Cardiac fibroblast (primary cell): ENCODE data around the gene CD37.

Experiments used
- DNase-seq, 2 donors: peaks; one replicate each; pipeline versions ENCODE4 v3.0.0 to v3.0.0-alpha.2; 2010; ENCODE audit warnings: low read depth in 2 of 2
- H3K4me3 ChIP-seq, 2 donors: replicated peaks in 1 of 2; 1 replicate in 1 of 2; 2 replicates in 1 of 2; pipeline ENCODE4 v1.5.1; 2011; ENCODE audit warnings: low read depth in 2 of 2, low read length in 2 of 2, mild to moderate bottlenecking in 2 of 2, moderate library complexity in 1 of 2
- TF ChIP-seq, protein P1 (sequence below): IDR thresholded peaks from one replicate; pipeline ENCODE4 v1.5.1; 2011; ENCODE audit warnings: low read depth, mild to moderate bottlenecking, low read length, inconsistent platforms

CD37 gene

DNA sequence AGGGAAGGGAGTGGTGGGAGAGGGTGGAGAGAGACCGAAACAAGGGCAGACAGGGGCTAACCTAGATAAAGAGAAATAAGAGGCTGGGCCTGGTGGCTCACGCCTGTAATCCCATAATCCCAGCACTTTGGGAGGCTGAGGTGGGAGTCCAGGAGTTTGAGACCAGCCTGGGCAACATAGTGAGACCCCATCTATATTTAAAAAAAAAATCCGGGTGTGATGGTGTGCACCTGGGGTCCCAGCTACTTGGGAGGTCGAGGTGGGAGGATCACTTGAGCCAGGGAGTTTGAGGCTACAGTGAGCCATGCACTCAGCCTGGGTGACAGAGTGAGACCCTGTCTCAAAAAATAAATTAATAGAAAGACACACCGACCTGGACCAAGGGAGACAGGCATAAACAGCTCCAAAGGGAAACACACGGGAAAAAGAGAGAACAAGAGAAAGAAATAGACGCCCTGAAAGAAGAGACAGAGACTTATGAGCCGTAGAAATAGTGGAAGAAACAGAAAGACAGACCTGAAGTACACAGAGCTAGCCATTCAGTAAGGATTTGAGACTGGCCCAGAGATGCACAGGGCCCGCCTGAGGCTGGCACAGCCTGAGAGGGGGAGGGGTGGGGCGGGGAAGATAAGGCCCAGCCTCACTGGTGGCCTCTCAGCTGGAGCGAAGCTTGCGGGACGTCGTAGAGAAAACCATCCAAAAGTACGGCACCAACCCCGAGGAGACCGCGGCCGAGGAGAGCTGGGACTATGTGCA lies 2.2 kb downstream of the CD37 start:
- TF ChIP-seq, protein P1, sequence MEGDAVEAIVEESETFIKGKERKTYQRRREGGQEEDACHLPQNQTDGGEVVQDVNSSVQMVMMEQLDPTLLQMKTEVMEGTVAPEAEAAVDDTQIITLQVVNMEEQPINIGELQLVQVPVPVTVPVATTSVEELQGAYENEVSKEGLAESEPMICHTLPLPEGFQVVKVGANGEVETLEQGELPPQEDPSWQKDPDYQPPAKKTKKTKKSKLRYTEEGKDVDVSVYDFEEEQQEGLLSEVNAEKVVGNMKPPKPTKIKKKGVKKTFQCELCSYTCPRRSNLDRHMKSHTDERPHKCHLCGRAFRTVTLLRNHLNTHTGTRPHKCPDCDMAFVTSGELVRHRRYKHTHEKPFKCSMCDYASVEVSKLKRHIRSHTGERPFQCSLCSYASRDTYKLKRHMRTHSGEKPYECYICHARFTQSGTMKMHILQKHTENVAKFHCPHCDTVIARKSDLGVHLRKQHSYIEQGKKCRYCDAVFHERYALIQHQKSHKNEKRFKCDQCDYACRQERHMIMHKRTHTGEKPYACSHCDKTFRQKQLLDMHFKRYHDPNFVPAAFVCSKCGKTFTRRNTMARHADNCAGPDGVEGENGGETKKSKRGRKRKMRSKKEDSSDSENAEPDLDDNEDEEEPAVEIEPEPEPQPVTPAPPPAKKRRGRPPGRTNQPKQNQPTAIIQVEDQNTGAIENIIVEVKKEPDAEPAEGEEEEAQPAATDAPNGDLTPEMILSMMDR = no peak
- H3K4me3 ChIP-seq = no peak overlapping the region
- DNase-seq = no peak

DNA sequence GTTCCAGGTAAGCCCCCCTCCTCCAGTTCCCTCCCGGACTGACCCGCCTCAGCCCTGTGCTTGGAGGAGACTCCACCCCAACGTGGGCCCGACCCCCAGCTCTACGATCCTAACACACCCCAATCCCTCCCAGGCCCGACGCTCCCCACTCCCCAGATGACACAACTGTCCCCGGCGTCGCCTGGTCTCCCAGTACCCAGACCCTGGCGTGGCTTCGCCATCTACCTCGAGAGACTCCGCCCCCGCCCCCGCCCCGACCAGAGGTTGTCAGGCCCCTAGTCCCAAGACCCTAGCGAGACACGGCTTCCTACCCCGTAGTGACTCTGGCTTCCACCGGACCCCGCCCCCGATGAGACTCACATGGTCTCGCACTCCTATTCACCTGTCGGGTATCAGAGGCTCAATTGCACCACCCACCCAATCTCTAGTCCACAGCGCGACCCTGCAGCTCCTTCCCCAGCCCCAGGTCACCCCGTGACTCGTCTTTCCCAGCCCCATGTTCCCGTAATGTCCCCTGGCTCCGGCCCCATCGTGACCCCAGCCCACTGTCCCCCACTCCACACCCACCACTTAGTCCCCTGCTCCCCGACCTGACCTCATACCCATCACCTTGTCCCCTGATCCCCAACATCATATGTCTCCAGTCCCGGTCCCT lies 2.9 kb downstream of the CD37 start:
- TF ChIP-seq, protein P1 = no peak
- DNase-seq = no peak
- H3K4me3 ChIP-seq = peak overlapping the region in 1 of 2 donors; percentile 15

DNA sequence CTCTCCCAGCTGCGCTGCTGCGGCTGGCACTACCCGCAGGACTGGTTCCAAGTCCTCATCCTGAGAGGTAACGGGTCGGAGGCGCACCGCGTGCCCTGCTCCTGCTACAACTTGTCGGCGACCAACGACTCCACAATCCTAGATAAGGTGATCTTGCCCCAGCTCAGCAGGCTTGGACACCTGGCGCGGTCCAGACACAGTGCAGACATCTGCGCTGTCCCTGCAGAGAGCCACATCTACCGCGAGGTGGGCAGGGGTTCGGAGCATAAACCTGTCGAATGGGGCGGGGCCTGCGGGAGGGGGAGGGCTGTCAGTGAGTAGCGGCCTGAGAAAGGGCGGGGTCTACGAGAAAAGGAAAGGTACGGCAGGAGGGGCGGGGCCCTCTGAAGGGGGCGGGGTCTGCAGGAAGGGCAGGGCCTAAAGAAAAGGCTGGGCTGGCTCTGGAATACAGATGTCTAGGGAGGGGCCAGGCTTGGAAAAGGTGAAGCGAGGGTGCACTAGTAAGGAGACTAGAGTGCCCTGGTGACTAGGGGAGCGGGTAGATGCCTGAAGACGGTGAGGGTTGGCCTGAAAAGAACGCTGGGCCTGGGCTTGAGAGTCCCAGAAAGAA lies 3.6 kb downstream of the CD37 start:
- H3K4me3 ChIP-seq = peak overlapping the region; percentile 28 to 29
- TF ChIP-seq, protein P1 = no peak
- peak; percentile 34 to 50 for DNase-seq

GRCh38 chr19:49339301-49340068 lies 4.3 kb downstream of the CD37 start:
- peak; percentile 78 to 92 for DNase-seq
- TF ChIP-seq, protein P1 = no peak
- H3K4me3 ChIP-seq = peak overlapping the region; percentile 28 to 29

- peak overlapping the region in 1 of 2 donors; percentile 26 for H3K4me3 ChIP-seq
- DNase-seq = peak; percentile 22 to 25
- TF ChIP-seq, protein P1 = no peak
Measured at GRCh38 chr19:49340069-49340864, 5.1 kb downstream of the CD37 start.
